ENCODE measurements around the gene NCBP3.

DNA sequence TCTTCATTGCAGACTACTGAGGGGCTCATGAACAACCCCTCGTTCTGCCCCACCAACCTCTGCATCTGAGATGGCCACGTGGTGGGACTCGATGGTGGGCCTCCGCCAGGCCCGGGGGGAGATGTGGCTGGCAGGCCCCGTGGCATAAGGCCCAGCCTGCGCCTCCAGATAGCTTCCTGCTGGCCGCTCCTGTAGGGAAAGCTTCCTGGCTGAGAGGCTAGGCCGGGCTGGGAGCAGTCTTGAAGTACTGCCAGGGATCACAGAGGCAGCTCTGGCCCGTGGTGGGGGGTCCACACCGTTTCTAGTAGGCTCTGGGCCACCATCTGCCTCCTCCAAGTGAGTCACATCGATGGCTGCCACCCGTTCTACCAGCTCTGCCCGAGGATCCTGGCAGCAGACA, 39.2 kb upstream of the NCBP3 start:
- TF ChIP-seq, protein P1, sequence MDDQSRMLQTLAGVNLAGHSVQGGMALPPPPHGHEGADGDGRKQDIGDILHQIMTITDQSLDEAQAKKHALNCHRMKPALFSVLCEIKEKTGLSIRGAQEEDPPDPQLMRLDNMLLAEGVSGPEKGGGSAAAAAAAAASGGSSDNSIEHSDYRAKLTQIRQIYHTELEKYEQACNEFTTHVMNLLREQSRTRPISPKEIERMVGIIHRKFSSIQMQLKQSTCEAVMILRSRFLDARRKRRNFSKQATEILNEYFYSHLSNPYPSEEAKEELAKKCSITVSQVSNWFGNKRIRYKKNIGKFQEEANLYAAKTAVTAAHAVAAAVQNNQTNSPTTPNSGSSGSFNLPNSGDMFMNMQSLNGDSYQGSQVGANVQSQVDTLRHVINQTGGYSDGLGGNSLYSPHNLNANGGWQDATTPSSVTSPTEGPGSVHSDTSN (CRISPR knock-in tag; IDR thresholded peaks at IDR 0.05) = no peak
- TF ChIP-seq, protein P2, sequence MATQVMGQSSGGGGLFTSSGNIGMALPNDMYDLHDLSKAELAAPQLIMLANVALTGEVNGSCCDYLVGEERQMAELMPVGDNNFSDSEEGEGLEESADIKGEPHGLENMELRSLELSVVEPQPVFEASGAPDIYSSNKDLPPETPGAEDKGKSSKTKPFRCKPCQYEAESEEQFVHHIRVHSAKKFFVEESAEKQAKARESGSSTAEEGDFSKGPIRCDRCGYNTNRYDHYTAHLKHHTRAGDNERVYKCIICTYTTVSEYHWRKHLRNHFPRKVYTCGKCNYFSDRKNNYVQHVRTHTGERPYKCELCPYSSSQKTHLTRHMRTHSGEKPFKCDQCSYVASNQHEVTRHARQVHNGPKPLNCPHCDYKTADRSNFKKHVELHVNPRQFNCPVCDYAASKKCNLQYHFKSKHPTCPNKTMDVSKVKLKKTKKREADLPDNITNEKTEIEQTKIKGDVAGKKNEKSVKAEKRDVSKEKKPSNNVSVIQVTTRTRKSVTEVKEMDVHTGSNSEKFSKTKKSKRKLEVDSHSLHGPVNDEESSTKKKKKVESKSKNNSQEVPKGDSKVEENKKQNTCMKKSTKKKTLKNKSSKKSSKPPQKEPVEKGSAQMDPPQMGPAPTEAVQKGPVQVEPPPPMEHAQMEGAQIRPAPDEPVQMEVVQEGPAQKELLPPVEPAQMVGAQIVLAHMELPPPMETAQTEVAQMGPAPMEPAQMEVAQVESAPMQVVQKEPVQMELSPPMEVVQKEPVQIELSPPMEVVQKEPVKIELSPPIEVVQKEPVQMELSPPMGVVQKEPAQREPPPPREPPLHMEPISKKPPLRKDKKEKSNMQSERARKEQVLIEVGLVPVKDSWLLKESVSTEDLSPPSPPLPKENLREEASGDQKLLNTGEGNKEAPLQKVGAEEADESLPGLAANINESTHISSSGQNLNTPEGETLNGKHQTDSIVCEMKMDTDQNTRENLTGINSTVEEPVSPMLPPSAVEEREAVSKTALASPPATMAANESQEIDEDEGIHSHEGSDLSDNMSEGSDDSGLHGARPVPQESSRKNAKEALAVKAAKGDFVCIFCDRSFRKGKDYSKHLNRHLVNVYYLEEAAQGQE (tag by site-specific recombination; IDR thresholded peaks at IDR 0.05) = no peak
- TF ChIP-seq, protein P3, sequence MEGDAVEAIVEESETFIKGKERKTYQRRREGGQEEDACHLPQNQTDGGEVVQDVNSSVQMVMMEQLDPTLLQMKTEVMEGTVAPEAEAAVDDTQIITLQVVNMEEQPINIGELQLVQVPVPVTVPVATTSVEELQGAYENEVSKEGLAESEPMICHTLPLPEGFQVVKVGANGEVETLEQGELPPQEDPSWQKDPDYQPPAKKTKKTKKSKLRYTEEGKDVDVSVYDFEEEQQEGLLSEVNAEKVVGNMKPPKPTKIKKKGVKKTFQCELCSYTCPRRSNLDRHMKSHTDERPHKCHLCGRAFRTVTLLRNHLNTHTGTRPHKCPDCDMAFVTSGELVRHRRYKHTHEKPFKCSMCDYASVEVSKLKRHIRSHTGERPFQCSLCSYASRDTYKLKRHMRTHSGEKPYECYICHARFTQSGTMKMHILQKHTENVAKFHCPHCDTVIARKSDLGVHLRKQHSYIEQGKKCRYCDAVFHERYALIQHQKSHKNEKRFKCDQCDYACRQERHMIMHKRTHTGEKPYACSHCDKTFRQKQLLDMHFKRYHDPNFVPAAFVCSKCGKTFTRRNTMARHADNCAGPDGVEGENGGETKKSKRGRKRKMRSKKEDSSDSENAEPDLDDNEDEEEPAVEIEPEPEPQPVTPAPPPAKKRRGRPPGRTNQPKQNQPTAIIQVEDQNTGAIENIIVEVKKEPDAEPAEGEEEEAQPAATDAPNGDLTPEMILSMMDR (tag by site-specific recombination; IDR thresholded peaks at IDR 0.05) = no peak
- TF ChIP-seq YY1 (tag by site-specific recombination; IDR thresholded peaks at IDR 0.05) = no peak
- TF ChIP-seq, protein P4, sequence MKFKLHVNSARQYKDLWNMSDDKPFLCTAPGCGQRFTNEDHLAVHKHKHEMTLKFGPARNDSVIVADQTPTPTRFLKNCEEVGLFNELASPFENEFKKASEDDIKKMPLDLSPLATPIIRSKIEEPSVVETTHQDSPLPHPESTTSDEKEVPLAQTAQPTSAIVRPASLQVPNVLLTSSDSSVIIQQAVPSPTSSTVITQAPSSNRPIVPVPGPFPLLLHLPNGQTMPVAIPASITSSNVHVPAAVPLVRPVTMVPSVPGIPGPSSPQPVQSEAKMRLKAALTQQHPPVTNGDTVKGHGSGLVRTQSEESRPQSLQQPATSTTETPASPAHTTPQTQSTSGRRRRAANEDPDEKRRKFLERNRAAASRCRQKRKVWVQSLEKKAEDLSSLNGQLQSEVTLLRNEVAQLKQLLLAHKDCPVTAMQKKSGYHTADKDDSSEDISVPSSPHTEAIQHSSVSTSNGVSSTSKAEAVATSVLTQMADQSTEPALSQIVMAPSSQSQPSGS (tag by site-specific recombination; IDR thresholded peaks at IDR 0.05; ENCODE audit: low read depth) = no peak

All from HEK293 (cell line).